ENCODE measurements around the gene SERGEF.
"Not testable (repeated sequence)": the region's sequence is repeated elsewhere in the genome, so short reads cannot be mapped to it uniquely, and the experiment has no call there.

The SERGEF gene

DNA sequence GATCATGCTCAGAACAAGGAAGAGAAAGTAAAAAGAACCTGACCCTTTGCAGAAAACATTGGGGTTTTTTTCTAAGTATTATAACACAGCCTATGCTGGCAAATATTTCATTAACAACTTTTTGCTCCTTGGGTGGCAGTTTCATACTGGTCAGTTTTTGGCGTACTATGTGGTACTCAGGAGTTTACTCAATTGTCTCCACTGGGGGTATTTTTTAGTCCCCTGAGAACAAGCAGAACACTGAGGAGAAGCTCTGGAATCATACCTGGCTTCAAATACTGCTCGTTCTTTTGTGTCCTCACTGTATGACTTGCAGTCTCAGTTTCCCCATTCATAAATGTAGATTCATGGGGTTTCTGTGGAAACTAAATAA is 90.4 kb downstream of the SERGEF start:
- Histone ChIP-seq H3K4me3 (no peak overlapping the region), H3K27ac (peak overlapping the region in 3 of 21 experiments; percentile 16 to 39 (median 27))

DNA sequence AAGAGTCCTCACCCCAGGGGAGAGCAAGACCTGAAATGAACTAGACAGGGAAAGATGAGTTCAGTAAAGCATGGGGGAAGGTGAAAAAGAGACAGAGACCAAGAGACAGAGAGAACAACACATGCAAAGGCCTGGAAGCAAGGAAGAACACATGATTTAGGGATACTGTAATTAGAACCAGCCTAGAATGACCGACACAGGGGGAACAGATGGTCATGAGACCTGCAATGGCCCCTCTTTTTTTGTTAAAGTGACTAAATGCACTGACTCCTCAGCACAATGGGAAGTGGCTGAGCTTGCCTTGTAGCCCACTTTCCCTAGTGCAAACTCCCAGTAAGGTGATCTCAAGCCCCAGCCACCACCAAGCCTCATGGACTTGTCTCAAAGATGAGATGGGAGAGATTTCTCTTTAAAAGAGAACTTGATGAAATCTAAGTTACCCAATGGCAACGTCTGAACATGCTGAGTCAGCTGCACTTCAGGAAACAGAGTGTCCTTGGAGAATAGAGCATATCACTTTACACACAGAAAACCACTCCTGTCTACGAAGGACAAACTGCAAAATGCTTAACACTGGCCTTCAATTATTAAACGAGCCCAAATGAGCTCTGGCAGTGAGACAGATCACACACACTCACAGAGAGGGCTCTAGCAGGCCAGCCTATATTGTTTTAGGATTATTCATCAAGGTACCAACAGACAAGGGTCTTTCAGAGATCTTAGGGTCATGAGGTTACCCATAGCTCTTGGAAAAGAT is 91.0 kb downstream of the SERGEF start:
- Histone ChIP-seq H3K27ac (peak overlapping the region in 4 of 21 experiments; percentile 16 to 39 (median 23)), H3K4me3 (no peak overlapping the region)

DNA sequence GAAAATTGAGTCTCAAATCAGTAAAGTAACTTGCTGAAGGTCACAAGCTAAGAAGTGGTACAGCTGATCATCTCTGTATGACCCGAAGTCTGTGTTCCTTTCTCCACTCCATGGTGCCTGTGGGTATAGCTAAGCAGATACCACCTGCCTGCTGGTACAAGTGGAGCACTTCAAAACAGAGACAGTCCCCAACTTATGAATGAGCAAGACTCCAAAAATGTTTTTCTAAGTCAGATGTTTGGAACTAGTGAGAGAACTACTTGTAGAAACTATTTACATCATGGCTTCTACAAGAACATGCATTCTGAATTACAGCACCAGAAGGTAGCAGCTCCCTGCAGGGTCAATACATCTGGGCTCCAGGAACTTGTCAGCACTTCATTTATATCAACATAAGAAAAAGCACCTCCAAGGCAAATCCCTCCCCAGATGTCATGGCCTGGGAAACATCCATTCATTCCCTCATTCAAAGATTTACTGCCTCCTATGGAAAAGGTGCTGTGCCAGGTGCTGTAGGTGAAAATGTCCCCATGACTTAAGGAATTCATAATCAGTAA is 94.7 kb downstream of the SERGEF start:
- Histone ChIP-seq H3K27ac (no peak overlapping the region), H3K4me3 (no peak overlapping the region)

DNA sequence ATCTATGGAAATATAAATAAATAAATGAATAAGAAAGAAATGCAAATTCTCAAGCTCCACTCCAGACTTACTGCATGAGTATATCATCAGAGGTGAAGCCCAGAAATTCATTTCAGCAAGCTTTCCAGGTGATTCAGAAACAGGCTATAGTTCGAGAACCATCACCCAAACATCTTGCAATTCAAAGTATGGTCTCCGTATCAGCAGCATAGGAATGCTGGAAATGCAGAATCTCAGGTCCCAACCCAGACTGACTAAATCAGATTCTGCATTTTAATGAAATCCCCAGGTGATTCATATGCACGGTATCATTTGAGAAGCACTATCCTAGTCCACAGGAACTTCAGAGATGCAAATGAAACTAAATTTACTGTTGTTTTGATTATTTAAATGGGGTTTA is 95.3 kb downstream of the SERGEF start:
- Histone ChIP-seq H3K4me3 (no peak overlapping the region), H3K27ac (no peak overlapping the region)

GRCh38 chr11:17915500-17916143 is 97.2 kb downstream of the SERGEF start:
- no peak overlapping the region for H3K4me3 ChIP-seq
- H3K27ac ChIP-seq = no peak overlapping the region

GRCh38 chr11:17914957-17915356 is 97.9 kb downstream of the SERGEF start:
- Histone ChIP-seq H3K27ac (no peak overlapping the region), H3K4me3 (no peak overlapping the region)

DNA sequence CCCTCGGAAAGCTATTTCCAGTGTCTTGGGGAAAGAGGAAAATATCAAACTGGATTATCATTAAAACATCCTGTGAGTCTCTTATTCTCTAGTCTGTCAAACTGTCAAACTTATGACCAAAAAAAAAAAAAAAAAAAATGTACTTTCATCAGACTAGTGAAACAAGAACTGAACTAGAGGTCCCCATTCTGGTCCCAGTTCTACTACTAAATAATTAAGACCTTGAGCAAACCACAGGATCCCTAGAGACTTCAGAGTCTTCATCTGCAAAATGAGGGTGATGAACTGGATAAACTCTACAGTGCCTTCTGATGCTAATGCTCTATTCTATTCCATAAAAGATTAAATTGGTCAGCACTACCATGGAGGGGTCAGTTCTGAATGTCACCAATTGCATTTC is 105.8 kb downstream of the SERGEF start:
- Histone ChIP-seq H3K4me3 (no peak overlapping the region), H3K27ac (no peak overlapping the region)

- Histone ChIP-seq H3K27ac (no peak overlapping the region), H3K4me3 (no peak overlapping the region)
Observed at GRCh38 chr11:17906436-17906835, 106.4 kb downstream of the SERGEF start.

DNA sequence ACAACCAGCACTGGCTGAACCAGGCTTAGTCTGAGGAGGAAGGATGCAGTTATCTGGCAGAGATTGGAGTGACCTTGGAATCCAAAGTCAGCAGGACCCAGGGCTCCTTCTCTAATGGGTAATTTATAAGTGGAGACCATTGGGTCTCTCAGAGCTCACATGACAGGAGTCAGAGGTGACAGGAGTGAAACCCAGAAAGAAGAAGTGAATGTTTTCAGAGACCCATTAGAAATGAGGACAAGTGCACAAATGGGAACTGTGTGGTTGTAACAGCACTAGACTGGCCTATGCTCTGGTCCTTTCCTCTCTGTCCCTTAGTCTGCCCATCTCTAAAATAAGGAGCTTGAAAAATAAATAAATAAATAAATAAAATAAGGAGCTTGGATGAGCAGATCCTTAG is 107.4 kb downstream of the SERGEF start:
- Histone ChIP-seq H3K4me3 (no peak overlapping the region), H3K27ac (no peak overlapping the region)

DNA sequence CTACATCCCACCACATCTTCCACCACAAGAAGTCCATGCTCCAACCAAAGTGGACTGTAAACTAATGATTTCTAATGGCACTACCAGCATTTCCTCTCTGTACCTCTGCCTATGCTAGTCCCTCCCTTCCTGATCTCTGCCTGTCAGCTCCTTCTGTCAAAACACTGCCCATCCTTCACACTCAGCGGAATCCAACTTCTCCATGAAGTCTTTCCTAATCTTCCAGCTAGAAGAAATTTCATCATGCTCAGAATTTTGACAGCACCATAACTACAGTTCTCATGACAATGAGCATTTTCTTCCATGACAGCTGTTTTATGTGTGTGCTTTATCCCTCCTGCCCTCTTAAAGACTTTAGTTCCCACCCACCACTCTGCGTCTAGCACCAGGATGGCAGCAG is 111.4 kb downstream of the SERGEF start:
- Histone ChIP-seq H3K27ac (no peak overlapping the region), H3K4me3 (no peak overlapping the region)

GRCh38 chr11:17898782-17899181 is 114.1 kb downstream of the SERGEF start:
- Histone ChIP-seq H3K4me3 (no peak overlapping the region), H3K27ac (no peak overlapping the region)

- Histone ChIP-seq H3K4me3 (no peak overlapping the region), H3K27ac (no peak overlapping the region)
Observed at GRCh38 chr11:17898071-17898470, 114.8 kb downstream of the SERGEF start.

DNA sequence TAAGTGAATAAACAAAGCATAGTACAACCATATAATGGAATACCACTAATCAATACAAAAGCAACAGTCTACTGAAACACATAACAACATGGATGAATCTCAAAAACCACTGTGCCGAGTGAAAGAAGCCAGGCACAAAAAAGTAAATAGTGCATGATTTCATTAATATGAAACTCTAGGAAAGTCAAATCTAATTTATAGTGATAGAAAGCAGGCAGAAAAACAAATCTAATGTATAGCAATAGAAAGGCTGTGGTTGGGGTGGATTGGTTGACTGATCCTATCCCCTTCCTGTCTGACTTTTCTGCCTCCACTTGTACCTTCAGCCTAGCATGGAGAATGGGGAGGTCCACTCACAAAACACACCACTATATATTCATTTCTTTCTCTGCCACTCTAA is 115.4 kb downstream of the SERGEF start:
- H3K4me3 ChIP-seq = no peak overlapping the region
- H3K27ac ChIP-seq = no peak overlapping the region

- H3K4me3 ChIP-seq, H3K27ac ChIP-seq: not testable (repeated sequence)
Observed at GRCh38 chr11:17896496-17897151, 116.2 kb downstream of the SERGEF start.

DNA sequence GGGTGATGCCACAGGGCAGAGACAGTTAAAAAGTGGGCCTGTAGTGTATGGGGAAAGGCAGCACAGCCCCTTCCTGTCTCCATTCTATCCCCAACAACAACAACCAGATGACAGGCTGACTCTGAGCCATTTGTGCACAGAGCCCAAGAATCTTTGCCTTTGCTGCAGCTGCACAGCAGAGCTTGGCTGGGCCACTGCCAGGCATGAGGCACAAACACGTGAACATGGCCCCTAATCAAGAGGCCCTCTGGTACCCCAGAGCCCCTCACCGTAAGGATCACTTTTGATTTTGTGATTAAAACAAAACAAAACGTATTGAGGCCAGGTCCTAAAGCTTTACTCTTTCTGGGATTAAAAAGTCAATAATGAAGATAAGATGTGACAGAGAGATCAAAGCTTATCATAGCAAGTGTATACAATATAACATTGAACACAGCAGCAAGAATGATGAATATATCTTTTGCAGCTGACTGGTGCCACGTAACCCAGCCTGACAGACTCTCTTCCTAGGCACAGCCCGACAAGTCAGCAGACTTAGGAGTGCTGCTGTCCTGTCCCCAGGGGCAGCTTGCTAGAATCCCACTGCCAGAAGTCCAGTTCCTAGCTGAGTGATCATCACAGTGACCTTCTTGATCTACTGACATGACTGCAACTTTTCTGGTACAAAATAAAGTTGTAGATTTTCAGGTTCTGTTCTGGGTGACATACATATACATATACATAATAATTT is 117.8 kb downstream of the SERGEF start:
- Histone ChIP-seq H3K4me3 (no peak overlapping the region), H3K27ac (peak overlapping the region in 3 of 21 experiments; percentile 21 to 40 (median 26))

GRCh38 chr11:17892409-17892808 is 120.4 kb downstream of the SERGEF start:
- Histone ChIP-seq H3K27ac (no peak overlapping the region), H3K4me3 (no peak overlapping the region)

- Histone ChIP-seq H3K4me3 (no peak overlapping the region), H3K27ac (no peak overlapping the region)
Observed at GRCh38 chr11:17890325-17890724, 122.5 kb downstream of the SERGEF start.

- no peak overlapping the region for H3K27ac ChIP-seq
- no peak overlapping the region for H3K4me3 ChIP-seq
Observed at GRCh38 chr11:17887779-17888178, 125.1 kb downstream of the SERGEF start.

- Histone ChIP-seq H3K27ac (no peak overlapping the region), H3K4me3 (no peak overlapping the region)
Observed at GRCh38 chr11:17883946-17884345, 128.9 kb downstream of the SERGEF start.

DNA sequence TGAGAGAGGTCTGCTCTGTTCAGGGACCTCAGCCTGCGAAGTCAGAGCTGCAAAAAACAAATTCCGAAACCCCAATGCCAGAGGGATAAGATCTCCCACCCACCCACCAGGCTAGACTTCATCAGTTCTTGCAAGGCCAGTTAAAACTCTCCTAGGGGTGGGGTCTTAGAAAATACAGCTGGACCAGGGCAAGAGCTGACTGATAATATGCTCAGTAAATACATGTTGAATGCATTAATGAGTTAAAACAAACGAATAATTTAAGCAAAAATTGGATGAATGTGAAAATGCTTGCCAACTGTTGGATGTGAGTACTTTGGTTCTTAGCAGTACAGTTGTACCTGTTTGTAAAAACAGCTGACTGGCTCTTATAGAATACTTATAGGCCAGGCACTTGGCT is 129.8 kb downstream of the SERGEF start:
- Histone ChIP-seq H3K27ac (no peak overlapping the region), H3K4me3 (no peak overlapping the region)
